Measurements from ENCODE around the gene GHRHR. TPM values are rescaled to one million over a fixed set of nuclear protein-coding genes. Genes with fewer than 3 reads are reported as not detected.

GHRHR gene
- total and polyA plus RNA-seq, 4 donors = 0.38 to 0.77 (median 0.77) TPM; not detected in 1

GRCh38 chr7:30996883-30997282 is 33.1 kb downstream of the GHRHR start:
- H3K9me3 ChIP-seq (ENCODE audit: control insufficient read depth in 4 of 4, insufficient read depth in 3 of 4, low read length in 3 of 4) = no peaks in the 10 kb centered on the region
- no peak for TF ChIP-seq CTCF (IDR thresholded peaks at IDR 0.05; ENCODE audit: control extremely low read depth, extremely low read depth)
- H3K27ac ChIP-seq (ENCODE audit: low read depth in 1 of 2, low read length in 1 of 2) = no peak overlapping the region
- 82 to 83% methylated on average over 5 of the region's 5 CpGs for WGBS, 2 donors
- DNase-seq = no peak
- no peaks in the 10 kb centered on the region for H3K4me1 ChIP-seq (ENCODE audit: control insufficient read depth in 5 of 5, insufficient read depth in 5 of 5, low read length in 5 of 5)
- no peaks in the 10 kb centered on the region for H3K27me3 ChIP-seq (ENCODE audit: control insufficient read depth in 3 of 3, insufficient read depth in 3 of 3, low read length in 2 of 3)
- no peak overlapping the region for H3K4me3 ChIP-seq
- ATAC-seq (ENCODE audit: insufficient read depth, low FRiP score) = no peak
- no peak overlapping the region for H3K9ac ChIP-seq (ENCODE audit: insufficient read depth in 1 of 2, low read length in 2 of 2)
- H3K36me3 ChIP-seq (ENCODE audit: control insufficient read depth in 4 of 4, insufficient read depth in 4 of 4, low read length in 4 of 4) = no peaks in the 10 kb centered on the region

DNA sequence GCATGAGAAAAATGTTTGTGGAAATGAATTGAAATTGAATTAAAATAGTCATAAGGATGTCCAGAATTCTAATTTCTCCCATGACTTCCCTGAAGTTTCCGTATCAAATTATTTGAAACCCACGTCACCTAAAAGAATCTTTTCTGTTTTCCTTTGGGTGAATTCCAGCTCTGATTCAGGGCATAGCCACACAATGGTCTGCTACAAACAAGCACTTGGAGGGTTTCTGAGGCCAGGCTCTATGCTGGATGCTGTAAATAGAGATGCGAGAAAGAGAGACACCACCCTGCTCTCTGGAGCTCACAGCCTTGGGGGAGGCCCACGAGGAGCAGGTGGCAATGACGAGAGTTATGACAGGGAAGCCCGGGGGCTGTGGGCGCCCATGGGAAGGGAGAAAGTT is 33.6 kb downstream of the GHRHR start:
- Histone ChIP-seq H3K36me3 (ENCODE audit: control insufficient read depth in 4 of 4, insufficient read depth in 4 of 4, low read length in 4 of 4) (no peaks in the 10 kb centered on the region), H3K27ac (ENCODE audit: low read depth in 1 of 2, low read length in 1 of 2) (no peak overlapping the region), H3K4me1 (ENCODE audit: control insufficient read depth in 5 of 5, insufficient read depth in 5 of 5, low read length in 5 of 5) (no peaks in the 10 kb centered on the region), H3K4me3 (no peak overlapping the region), H3K27me3 (ENCODE audit: control insufficient read depth in 3 of 3, insufficient read depth in 3 of 3, low read length in 2 of 3) (no peaks in the 10 kb centered on the region), H3K9me3 (ENCODE audit: control insufficient read depth in 4 of 4, insufficient read depth in 3 of 4, low read length in 3 of 4) (no peaks in the 10 kb centered on the region), H3K9ac (ENCODE audit: insufficient read depth in 1 of 2, low read length in 2 of 2) (no peak overlapping the region)
- no peak for ATAC-seq (ENCODE audit: insufficient read depth, low FRiP score)
- WGBS, 2 donors = 81 to 84% methylated on average over 7 of the region's 7 CpGs
- no peak for DNase-seq
- no peak for TF ChIP-seq CTCF (IDR thresholded peaks at IDR 0.05; ENCODE audit: control extremely low read depth, extremely low read depth)

DNA sequence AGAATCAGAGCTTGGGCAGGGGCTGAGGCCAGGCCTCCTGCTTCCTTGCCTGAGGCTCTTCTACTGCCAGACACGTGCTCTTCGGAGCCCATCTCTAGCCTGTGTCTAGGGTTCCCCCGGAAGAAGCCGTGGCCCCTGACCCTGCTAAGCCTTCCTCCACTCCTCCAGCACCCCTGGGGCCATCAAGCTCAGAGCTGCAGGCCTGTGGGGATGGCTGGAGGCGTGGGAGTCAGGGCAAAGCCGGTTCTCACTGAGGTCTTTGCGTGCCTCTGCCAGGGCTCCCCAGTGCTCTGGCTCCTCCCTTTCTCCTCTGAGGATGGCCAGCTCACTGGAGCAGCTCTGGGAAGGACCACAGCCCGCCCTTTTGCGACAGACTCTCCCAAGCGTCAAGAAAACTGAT is 34.4 kb downstream of the GHRHR start:
- Histone ChIP-seq H3K27ac (ENCODE audit: low read depth in 1 of 2, low read length in 1 of 2) (no peak overlapping the region), H3K4me1 (ENCODE audit: control insufficient read depth in 5 of 5, insufficient read depth in 5 of 5, low read length in 5 of 5) (no peaks in the 10 kb centered on the region), H3K4me3 (no peak overlapping the region), H3K9ac (ENCODE audit: insufficient read depth in 1 of 2, low read length in 2 of 2) (no peak overlapping the region), H3K36me3 (ENCODE audit: control insufficient read depth in 4 of 4, insufficient read depth in 4 of 4, low read length in 4 of 4) (no peaks in the 10 kb centered on the region), H3K27me3 (ENCODE audit: control insufficient read depth in 3 of 3, insufficient read depth in 3 of 3, low read length in 2 of 3) (no peaks in the 10 kb centered on the region), H3K9me3 (ENCODE audit: control insufficient read depth in 4 of 4, insufficient read depth in 3 of 4, low read length in 3 of 4) (no peaks in the 10 kb centered on the region)
- no peak for TF ChIP-seq CTCF (IDR thresholded peaks at IDR 0.05; ENCODE audit: control extremely low read depth, extremely low read depth)
- ATAC-seq (ENCODE audit: insufficient read depth, low FRiP score) (no peak), DNase-seq (no peak)
- WGBS, 2 donors = 82 to 86% methylated on average over 10 of the region's 10 CpGs

- Histone ChIP-seq H3K27me3 (ENCODE audit: control insufficient read depth in 3 of 3, insufficient read depth in 3 of 3, low read length in 2 of 3) (no peaks in the 10 kb centered on the region), H3K9ac (ENCODE audit: insufficient read depth in 1 of 2, low read length in 2 of 2) (no peak overlapping the region), H3K36me3 (ENCODE audit: control insufficient read depth in 4 of 4, insufficient read depth in 4 of 4, low read length in 4 of 4) (no peaks in the 10 kb centered on the region), H3K4me1 (ENCODE audit: control insufficient read depth in 5 of 5, insufficient read depth in 5 of 5, low read length in 5 of 5) (no peaks in the 10 kb centered on the region), H3K27ac (ENCODE audit: low read depth in 1 of 2, low read length in 1 of 2) (no peak overlapping the region), H3K9me3 (ENCODE audit: control insufficient read depth in 4 of 4, insufficient read depth in 3 of 4, low read length in 3 of 4) (peaks cover 0 to 2% (median 0%) of the 10 kb centered on the region in 4 donors), H3K4me3 (no peak overlapping the region)
- WGBS, 2 donors = 55 to 72% methylated on average over 9 of the region's 9 CpGs
- TF ChIP-seq CTCF (IDR thresholded peaks at IDR 0.05; ENCODE audit: control extremely low read depth, extremely low read depth) = no peak
- ATAC-seq (ENCODE audit: insufficient read depth, low FRiP score) (no peak), DNase-seq (no peak)
These were observed 36.5 kb downstream of the GHRHR start for GRCh38 chr7:31000161-31000693.

Measured in lung (tissue), 12 donors.